Measurements from ENCODE around the gene HDLBP. TPM values are rescaled to one million over a fixed set of nuclear protein-coding genes. Genes with fewer than 3 reads are reported as not detected.

Gene HDLBP
- total and polyA plus RNA-seq, 2 experiments from 2014 or later: 613 to 711 TPM

GRCh38 chr2:241213041-241213440 lies 102.4 kb downstream of the HDLBP start:
- TF ChIP-seq EZH2phosphoT487 (IDR thresholded peaks at IDR 0.05; ENCODE audit: insufficient read depth, low read depth) (no peak), EZH2 (IDR thresholded peaks at IDR 0.05; ENCODE audit: insufficient read depth, poor library complexity, severe bottlenecking) (no peak)
- 58% methylated on average over 13 of the region's 13 CpGs for WGBS, 2 experiments (ENCODE audit: low coverage in 1 of 2, low lambda C conversion rate in 2 of 2, missing lambda C conversion rate in 2 of 2)
- no peaks in the 10 kb centered on the region for H3K36me3 ChIP-seq (ENCODE audit: low read depth)
- no peaks in the 10 kb centered on the region for H3K9me2 ChIP-seq (ENCODE audit: insufficient read depth)
- no peaks in the 10 kb centered on the region for H3F3A ChIP-seq (ENCODE audit: insufficient read depth)
- no peak overlapping the region for H3K27ac ChIP-seq
- H3K4me2 ChIP-seq (ENCODE audit: unreplicated experiment): no peak overlapping the region
- no peaks in the 10 kb centered on the region for H3K79me2 ChIP-seq (ENCODE audit: insufficient read depth)
- DNase-seq: no peak
- H3K9ac ChIP-seq: no peak overlapping the region
- H4K20me1 ChIP-seq (ENCODE audit: insufficient read depth): no peaks in the 10 kb centered on the region
- no peaks in the 10 kb centered on the region for H3K4me1 ChIP-seq (ENCODE audit: insufficient read depth)
- peaks cover 17% of the 10 kb centered on the region for H3K27me3 ChIP-seq (replicated peaks; ENCODE audit: insufficient read depth)
- no peak overlapping the region for H2AFZ ChIP-seq
- no peaks in the 10 kb centered on the region for H3K9me3 ChIP-seq (ENCODE audit: low read depth)
- in situ Hi-C loops (cut with MboI): no loop called here
- H3K4me3 ChIP-seq: no peak overlapping the region

- Histone ChIP-seq H4K20me1 (ENCODE audit: insufficient read depth) (no peaks in the 10 kb centered on the region), H3K4me2 (ENCODE audit: unreplicated experiment) (no peak overlapping the region), H3K36me3 (ENCODE audit: low read depth) (no peaks in the 10 kb centered on the region), H3K4me3 (no peak overlapping the region), H3K9me2 (ENCODE audit: insufficient read depth) (no peaks in the 10 kb centered on the region), H3K4me1 (ENCODE audit: insufficient read depth) (no peaks in the 10 kb centered on the region), H3K27me3 (replicated peaks; ENCODE audit: insufficient read depth) (peaks cover 17% of the 10 kb centered on the region), H3K9me3 (ENCODE audit: low read depth) (no peaks in the 10 kb centered on the region), H3K27ac (no peak overlapping the region), H2AFZ (no peak overlapping the region), H3K9ac (no peak overlapping the region), H3F3A (ENCODE audit: insufficient read depth) (no peaks in the 10 kb centered on the region), H3K79me2 (ENCODE audit: insufficient read depth) (no peaks in the 10 kb centered on the region)
- TF ChIP-seq EZH2 (IDR thresholded peaks at IDR 0.05; ENCODE audit: insufficient read depth, poor library complexity, severe bottlenecking) (no peak), EZH2phosphoT487 (IDR thresholded peaks at IDR 0.05; ENCODE audit: insufficient read depth, low read depth) (no peak)
- WGBS, 2 experiments (ENCODE audit: low coverage in 1 of 2, low lambda C conversion rate in 2 of 2, missing lambda C conversion rate in 2 of 2): 53 to 68% methylated on average over 2 of the region's 2 CpGs
- in situ Hi-C loops (cut with MboI): no loop called here
- DNase-seq: no peak
Observed at GRCh38 chr2:241211276-241211675, 104.2 kb downstream of the HDLBP start.

- Histone ChIP-seq H3K27ac (no peak overlapping the region), H3K9ac (no peak overlapping the region), H3K4me3 (no peak overlapping the region), H3K9me2 (ENCODE audit: insufficient read depth) (no peaks in the 10 kb centered on the region), H4K20me1 (ENCODE audit: insufficient read depth) (no peaks in the 10 kb centered on the region), H2AFZ (no peak overlapping the region), H3K9me3 (ENCODE audit: low read depth) (no peaks in the 10 kb centered on the region), H3F3A (ENCODE audit: insufficient read depth) (no peaks in the 10 kb centered on the region), H3K27me3 (replicated peaks; ENCODE audit: insufficient read depth) (peaks cover 13% of the 10 kb centered on the region), H3K4me2 (ENCODE audit: unreplicated experiment) (no peak overlapping the region), H3K36me3 (ENCODE audit: low read depth) (no peaks in the 10 kb centered on the region), H3K4me1 (ENCODE audit: insufficient read depth) (no peaks in the 10 kb centered on the region), H3K79me2 (ENCODE audit: insufficient read depth) (no peaks in the 10 kb centered on the region)
- in situ Hi-C loops (cut with MboI): no loop called here
- WGBS, 2 experiments (ENCODE audit: low coverage in 1 of 2, low lambda C conversion rate in 2 of 2, missing lambda C conversion rate in 2 of 2): 79 to 86% methylated on average over 24 to 33 of the region's 33 CpGs
- TF ChIP-seq EZH2 (IDR thresholded peaks at IDR 0.05; ENCODE audit: insufficient read depth, poor library complexity, severe bottlenecking) (no peak), EZH2phosphoT487 (IDR thresholded peaks at IDR 0.05; ENCODE audit: insufficient read depth, low read depth) (no peak)
- no peak for DNase-seq
Observed at GRCh38 chr2:241209271-241209670, 106.2 kb downstream of the HDLBP start.

GRCh38 chr2:241208058-241208457 lies 107.4 kb downstream of the HDLBP start:
- Histone ChIP-seq H3K4me1 (ENCODE audit: insufficient read depth) (no peaks in the 10 kb centered on the region), H3K9me2 (ENCODE audit: insufficient read depth) (no peaks in the 10 kb centered on the region), H3K9ac (no peak overlapping the region), H3K79me2 (ENCODE audit: insufficient read depth) (no peaks in the 10 kb centered on the region), H3K4me2 (ENCODE audit: unreplicated experiment) (no peak overlapping the region), H3K36me3 (ENCODE audit: low read depth) (no peaks in the 10 kb centered on the region), H3K9me3 (ENCODE audit: low read depth) (no peaks in the 10 kb centered on the region), H3K27me3 (replicated peaks; ENCODE audit: insufficient read depth) (peaks cover 4% of the 10 kb centered on the region), H3K4me3 (no peak overlapping the region), H3K27ac (no peak overlapping the region), H2AFZ (no peak overlapping the region), H4K20me1 (ENCODE audit: insufficient read depth) (no peaks in the 10 kb centered on the region), H3F3A (ENCODE audit: insufficient read depth) (no peaks in the 10 kb centered on the region)
- DNase-seq: no peak
- 20 to 26% methylated on average over 6 of the region's 6 CpGs for WGBS, 2 experiments (ENCODE audit: low coverage in 1 of 2, low lambda C conversion rate in 2 of 2, missing lambda C conversion rate in 2 of 2)
- in situ Hi-C loops (cut with MboI): no loop called here
- TF ChIP-seq EZH2phosphoT487 (IDR thresholded peaks at IDR 0.05; ENCODE audit: insufficient read depth, low read depth) (no peak), EZH2 (IDR thresholded peaks at IDR 0.05; ENCODE audit: insufficient read depth, poor library complexity, severe bottlenecking) (no peak)

- Histone ChIP-seq H3K36me3 (ENCODE audit: low read depth) (no peaks in the 10 kb centered on the region), H3K27me3 (replicated peaks; ENCODE audit: insufficient read depth) (0 out of 2 replicates have a peak, but pooled peaks cover under 1% of the 10 kb centered on the region), H2AFZ (no peak overlapping the region), H3K4me1 (ENCODE audit: insufficient read depth) (no peaks in the 10 kb centered on the region), H3F3A (ENCODE audit: insufficient read depth) (no peaks in the 10 kb centered on the region), H3K4me3 (no peak overlapping the region), H3K9me3 (ENCODE audit: low read depth) (no peaks in the 10 kb centered on the region), H3K9me2 (ENCODE audit: insufficient read depth) (no peaks in the 10 kb centered on the region), H4K20me1 (ENCODE audit: insufficient read depth) (no peaks in the 10 kb centered on the region), H3K27ac (no peak overlapping the region), H3K4me2 (ENCODE audit: unreplicated experiment) (no peak overlapping the region), H3K79me2 (ENCODE audit: insufficient read depth) (no peaks in the 10 kb centered on the region), H3K9ac (no peak overlapping the region)
- TF ChIP-seq EZH2phosphoT487 (IDR thresholded peaks at IDR 0.05; ENCODE audit: insufficient read depth, low read depth) (no peak), EZH2 (IDR thresholded peaks at IDR 0.05; ENCODE audit: insufficient read depth, poor library complexity, severe bottlenecking) (no peak)
- DNase-seq: no peak
- in situ Hi-C loops (cut with MboI): no loop called here
- WGBS, 2 experiments (ENCODE audit: low coverage in 1 of 2, low lambda C conversion rate in 2 of 2, missing lambda C conversion rate in 2 of 2): 41 to 49% methylated on average over 6 of the region's 6 CpGs
Observed at GRCh38 chr2:241207641-241208040, 107.8 kb downstream of the HDLBP start.
